Measurements from ENCODE around the gene AGBL4. TPM values are rescaled to one million over a fixed set of nuclear protein-coding genes. Genes with fewer than 3 reads are reported as not detected.

AGBL4 gene
- total RNA-seq, 1 experiment from 2014 or later, result not detected

DNA sequence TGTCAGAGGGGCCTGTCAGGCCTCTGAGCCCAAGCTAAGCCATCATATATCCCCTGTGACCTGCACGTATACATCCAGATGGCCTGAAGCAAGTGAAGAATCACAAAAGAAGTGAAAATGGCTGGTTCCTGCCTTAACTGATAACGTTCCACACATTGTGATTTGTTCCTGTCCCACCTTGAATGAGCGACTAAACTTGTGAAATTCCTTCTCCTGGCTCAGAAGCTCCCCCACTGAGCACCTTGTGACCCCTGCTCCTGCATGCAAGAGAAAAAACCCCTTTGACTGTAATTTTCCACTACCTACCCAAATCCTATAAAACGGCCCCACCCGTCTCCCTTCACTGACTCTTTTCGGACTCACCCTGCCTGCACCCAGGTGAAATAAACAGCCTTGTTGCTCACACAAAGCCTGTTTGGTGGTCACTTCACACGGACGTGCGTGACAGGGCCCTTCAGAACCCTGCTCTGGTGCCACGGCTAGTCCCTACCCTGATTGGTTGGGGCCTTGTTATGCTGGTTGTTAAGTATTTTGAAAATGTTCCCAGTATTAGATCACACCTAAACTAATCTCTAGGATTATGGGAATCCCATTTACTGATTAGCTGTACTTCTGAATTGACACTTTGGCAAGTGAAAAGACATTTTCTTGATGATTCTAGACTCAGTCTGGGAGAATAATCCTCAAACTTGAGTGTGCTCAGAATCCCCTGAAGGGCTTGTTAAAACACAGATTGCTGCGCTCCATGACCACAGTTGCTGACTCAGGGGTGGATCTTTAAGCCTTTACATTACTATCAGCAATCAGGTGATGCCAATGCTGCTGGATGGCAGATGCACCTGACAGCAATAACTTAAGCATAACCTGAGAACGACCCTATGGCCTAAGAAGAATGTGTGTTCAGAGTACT lies 1523.0 kb downstream of the AGBL4 start:
- intact Hi-C loops (cut with micrococcal nuclease; ENCODE audit: unreplicated experiment), result no loop called here
- Mint-ChIP-seq H3K27me3 (ENCODE audit: insufficient read depth, unreplicated experiment) (no peaks in the 10 kb centered on the region), H3K27ac (ENCODE audit: unreplicated experiment) (no peak overlapping the region), H3K4me3 (ENCODE audit: unreplicated experiment) (no peak overlapping the region), H3K36me3 (ENCODE audit: insufficient read depth, unreplicated experiment) (no peaks in the 10 kb centered on the region), H3K9me3 (ENCODE audit: unreplicated experiment) (no peaks in the 10 kb centered on the region), H3K4me1 (ENCODE audit: low read depth, unreplicated experiment) (no peaks in the 10 kb centered on the region)
- TF ChIP-seq, protein P1, sequence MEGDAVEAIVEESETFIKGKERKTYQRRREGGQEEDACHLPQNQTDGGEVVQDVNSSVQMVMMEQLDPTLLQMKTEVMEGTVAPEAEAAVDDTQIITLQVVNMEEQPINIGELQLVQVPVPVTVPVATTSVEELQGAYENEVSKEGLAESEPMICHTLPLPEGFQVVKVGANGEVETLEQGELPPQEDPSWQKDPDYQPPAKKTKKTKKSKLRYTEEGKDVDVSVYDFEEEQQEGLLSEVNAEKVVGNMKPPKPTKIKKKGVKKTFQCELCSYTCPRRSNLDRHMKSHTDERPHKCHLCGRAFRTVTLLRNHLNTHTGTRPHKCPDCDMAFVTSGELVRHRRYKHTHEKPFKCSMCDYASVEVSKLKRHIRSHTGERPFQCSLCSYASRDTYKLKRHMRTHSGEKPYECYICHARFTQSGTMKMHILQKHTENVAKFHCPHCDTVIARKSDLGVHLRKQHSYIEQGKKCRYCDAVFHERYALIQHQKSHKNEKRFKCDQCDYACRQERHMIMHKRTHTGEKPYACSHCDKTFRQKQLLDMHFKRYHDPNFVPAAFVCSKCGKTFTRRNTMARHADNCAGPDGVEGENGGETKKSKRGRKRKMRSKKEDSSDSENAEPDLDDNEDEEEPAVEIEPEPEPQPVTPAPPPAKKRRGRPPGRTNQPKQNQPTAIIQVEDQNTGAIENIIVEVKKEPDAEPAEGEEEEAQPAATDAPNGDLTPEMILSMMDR (IDR thresholded peaks at IDR 0.05; ENCODE audit: insufficient read depth in 1 of 2, low read depth in 1 of 2, low read length in 1 of 2, severe bottlenecking in 1 of 2, unreplicated experiment in 1 of 2), result no peak
- DNase-seq, result no peak
- no peaks in the 10 kb centered on the region for H3K36me3 ChIP-seq (ENCODE audit: control insufficient read depth, insufficient read depth, low read length)
- H3K4me1 ChIP-seq, result no peaks in the 10 kb centered on the region
- no peaks in the 10 kb centered on the region for H3K27me3 ChIP-seq (replicated peaks; ENCODE audit: control insufficient read depth, insufficient read depth, low read length)
- H3K4me3 ChIP-seq (ENCODE audit: low read depth, low read length), result no peak overlapping the region
- CTCF ChIA-PET, result no interaction called here
- BruUV-seq (replicated peaks), result no TSS peak
- POLR2A ChIA-PET, result no interaction called here
- no peaks in the 10 kb centered on the region for H3K9me3 ChIP-seq

DNA sequence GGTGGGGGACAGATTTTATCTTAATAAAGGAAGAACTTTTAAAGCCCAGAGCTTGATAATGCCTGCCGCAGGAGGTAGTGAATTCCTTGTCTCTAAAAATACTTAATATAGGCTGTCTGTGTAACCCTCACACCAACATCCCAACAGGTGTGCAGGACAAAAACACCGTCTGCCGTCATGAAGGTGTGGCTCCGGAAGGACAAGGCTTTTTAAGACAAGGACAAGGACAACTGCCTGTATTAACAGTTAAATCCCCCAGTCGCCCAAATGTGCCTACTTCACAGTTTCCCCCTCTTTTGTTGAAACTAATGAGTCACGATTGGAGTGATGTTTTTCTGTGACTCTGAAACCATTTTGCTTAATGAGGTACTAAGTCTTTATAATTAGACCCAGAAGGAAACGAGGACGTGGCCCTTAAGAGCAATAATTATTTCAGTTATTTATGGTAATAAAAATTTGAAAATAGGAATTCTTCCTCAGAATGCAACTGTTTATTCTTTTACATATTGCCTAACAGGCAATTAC lies 1524.5 kb downstream of the AGBL4 start:
- TF ChIP-seq, protein P1 (IDR thresholded peaks at IDR 0.05; ENCODE audit: insufficient read depth in 1 of 2, low read depth in 1 of 2, low read length in 1 of 2, severe bottlenecking in 1 of 2, unreplicated experiment in 1 of 2), result no peak
- Mint-ChIP-seq H3K4me3 (ENCODE audit: unreplicated experiment) (no peak overlapping the region), H3K27me3 (ENCODE audit: insufficient read depth, unreplicated experiment) (no peaks in the 10 kb centered on the region), H3K36me3 (ENCODE audit: insufficient read depth, unreplicated experiment) (no peaks in the 10 kb centered on the region), H3K27ac (ENCODE audit: unreplicated experiment) (no peak overlapping the region), H3K9me3 (ENCODE audit: unreplicated experiment) (no peaks in the 10 kb centered on the region), H3K4me1 (ENCODE audit: low read depth, unreplicated experiment) (peaks cover 3% of the 10 kb centered on the region)
- no peaks in the 10 kb centered on the region for H3K36me3 ChIP-seq (ENCODE audit: control insufficient read depth, insufficient read depth, low read length)
- H3K4me3 ChIP-seq (ENCODE audit: low read depth, low read length), result no peak overlapping the region
- no peaks in the 10 kb centered on the region for H3K27me3 ChIP-seq (replicated peaks; ENCODE audit: control insufficient read depth, insufficient read depth, low read length)
- ChIA-PET CTCF (interaction anchor here (0.9 kb wide), 1 partner anchor 31 kb away, joined by 3 read pairs; no protein-coding TSS in a partner anchor), POLR2A (no interaction called here)
- no TSS peak for BruUV-seq (replicated peaks)
- no peak for DNase-seq
- intact Hi-C loops (cut with micrococcal nuclease; ENCODE audit: unreplicated experiment), result loop anchor here (10.0 kb wide), 2 partner anchors 234 to 394 kb away; no protein-coding TSS in a partner anchor
- no peaks in the 10 kb centered on the region for H3K9me3 ChIP-seq
- peaks cover 4% of the 10 kb centered on the region for H3K4me1 ChIP-seq

DNA sequence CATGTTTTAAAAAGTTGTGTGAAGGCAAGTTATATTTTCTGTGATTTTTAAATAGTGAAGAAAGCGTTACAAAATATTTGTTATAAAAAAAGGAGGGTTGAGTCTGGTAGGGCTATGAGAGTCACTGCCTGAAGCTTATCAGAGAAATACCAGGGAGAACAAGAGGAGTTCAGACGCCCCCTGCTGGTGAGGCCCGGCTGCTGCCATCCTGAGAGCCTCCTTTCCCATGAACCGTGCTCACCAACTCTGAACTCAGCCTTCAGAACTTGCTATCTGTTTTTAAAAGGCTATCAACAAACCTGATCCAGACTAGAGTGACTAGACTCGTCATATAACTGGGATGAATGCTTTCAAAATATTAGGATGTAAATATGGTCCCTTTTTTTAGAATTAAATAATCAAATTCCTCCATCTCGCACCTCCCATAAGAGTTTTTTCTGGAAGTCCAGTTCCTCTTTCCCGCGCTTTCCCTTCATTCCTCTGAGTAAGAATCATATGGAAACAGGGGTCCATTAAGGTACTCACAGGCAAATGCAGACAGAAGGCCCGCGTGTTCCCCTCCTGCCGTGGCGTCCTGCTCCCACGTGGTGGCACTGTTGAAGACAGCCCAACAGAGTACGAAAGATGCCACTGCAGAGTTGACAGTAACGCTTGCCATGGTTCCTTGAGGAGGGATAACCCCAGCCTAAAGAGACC lies 1525.5 kb downstream of the AGBL4 start:
- H3K4me1 Mint-ChIP-seq (ENCODE audit: low read depth, unreplicated experiment), result peaks cover 11% of the 10 kb centered on the region
- ChIA-PET CTCF (interaction anchor here (0.5 to 1.4 kb wide), 8 partner anchors 13 to 1084 kb away, joined by 3 to 9 read pairs (median 3); partner anchors contain the start of gene SPATA6), POLR2A (no interaction called here)
- no peaks in the 10 kb centered on the region for H3K36me3 Mint-ChIP-seq (ENCODE audit: insufficient read depth, unreplicated experiment)
- DNase-seq, result peak; percentile 66 to 76
- BruUV-seq (replicated peaks), result no TSS peak
- H3K27me3 Mint-ChIP-seq (ENCODE audit: insufficient read depth, unreplicated experiment), result no peaks in the 10 kb centered on the region
- no peaks in the 10 kb centered on the region for H3K27me3 ChIP-seq (replicated peaks; ENCODE audit: control insufficient read depth, insufficient read depth, low read length)
- no peaks in the 10 kb centered on the region for H3K9me3 Mint-ChIP-seq (ENCODE audit: unreplicated experiment)
- H3K9me3 ChIP-seq, result no peaks in the 10 kb centered on the region
- no peaks in the 10 kb centered on the region for H3K36me3 ChIP-seq (ENCODE audit: control insufficient read depth, insufficient read depth, low read length)
- no peak overlapping the region for H3K4me3 ChIP-seq (ENCODE audit: low read depth, low read length)
- TF ChIP-seq, protein P1 (IDR thresholded peaks at IDR 0.05; ENCODE audit: insufficient read depth in 1 of 2, low read depth in 1 of 2, low read length in 1 of 2, severe bottlenecking in 1 of 2, unreplicated experiment in 1 of 2), result peak; percentile 83 to 92
- no peak overlapping the region for H3K27ac Mint-ChIP-seq (ENCODE audit: unreplicated experiment)
- H3K4me3 Mint-ChIP-seq (ENCODE audit: unreplicated experiment), result no peak overlapping the region
- intact Hi-C loops (cut with micrococcal nuclease; ENCODE audit: unreplicated experiment), result loop anchor here (1.0 to 10.0 kb wide), 4 partner anchors 32 to 393 kb away; no protein-coding TSS in a partner anchor
- H3K4me1 ChIP-seq, result peaks cover 8% of the 10 kb centered on the region
